ENCODE measurements around the gene NAA60.

DNA sequence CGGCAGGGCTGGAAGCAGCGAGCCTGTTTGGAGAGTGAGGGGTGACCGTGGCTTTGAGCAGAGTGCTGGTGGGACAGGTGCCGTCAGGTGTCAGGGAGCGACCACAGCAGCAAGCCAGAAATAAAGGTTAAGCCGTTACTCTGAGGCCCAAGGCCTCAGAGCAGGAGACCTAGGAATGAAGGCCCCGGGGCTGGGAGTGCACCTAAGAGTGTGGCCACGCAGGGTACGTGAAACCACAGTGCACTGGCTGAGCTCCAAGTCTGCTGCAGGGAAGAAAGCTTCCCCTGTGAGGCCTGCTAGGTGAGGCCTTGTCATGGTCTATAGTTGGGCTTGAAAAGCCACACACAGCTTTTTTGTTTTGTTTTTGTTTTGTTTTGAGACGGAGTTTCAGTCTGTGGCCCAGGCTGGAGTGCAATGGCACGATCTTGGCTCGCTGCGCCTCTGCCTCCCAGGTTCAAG is 66.0 kb downstream of the NAA60 start:
- TF ChIP-seq CTCF (conservative IDR thresholded peaks at IDR 0.05 in 1 of 2, IDR thresholded peaks at IDR 0.05 in 1 of 2; ENCODE audit: extremely low read depth in 1 of 2, insufficient read depth in 1 of 2, low read depth in 1 of 2, low read length in 2 of 2), result no peak
- TF ChIP-seq EZH2 (IDR thresholded peaks at IDR 0.05; ENCODE audit: borderline replicate concordance, low read length), result no peak
